Astrocyte (in vitro differentiated cells and primary cell): ENCODE data around the gene MCTP1. TPM values are rescaled to one million over a fixed set of nuclear protein-coding genes. Genes with fewer than 3 reads are reported as not detected.

Source experiments
- DNase-seq: peaks from one replicate; pipeline ENCODE4 v3.0.0-alpha.2; 2010; ENCODE audit warnings: low read depth
- FAIRE-seq: peaks from 2 replicates; lab custom pipeline; 2011; peaks lifted over from hg19 to GRCh38; lab: Jason Lieb, UNC
- H2AFZ ChIP-seq: 2 replicates; pipeline ENCODE4 v1.6.0; 2012; ENCODE audit warnings: low read depth, low read length, inconsistent platforms
- H3K27ac ChIP-seq: 2 replicates; pipeline ENCODE4 v1.5.1; 2011; ENCODE audit warnings: low read depth, low read length, inconsistent platforms
- H3K27me3 ChIP-seq: 2 replicates; pipeline ENCODE4 v1.6.0; 2011; ENCODE audit warnings: low read length, inconsistent platforms; ENCODE audit not compliant: insufficient read depth
- H3K36me3 ChIP-seq: 2 replicates; pipeline ENCODE4 v1.5.1; 2011; ENCODE audit warnings: low read length, inconsistent platforms; ENCODE audit not compliant: insufficient read depth
- H3K4me1 ChIP-seq: 2 replicates; pipeline ENCODE4 v1.5.1; 2011; ENCODE audit warnings: low read length, inconsistent platforms; ENCODE audit not compliant: insufficient read depth
- H3K4me2 ChIP-seq: 2 replicates; pipeline ENCODE4 v1.6.0; 2012; ENCODE audit warnings: low read length, inconsistent platforms
- H3K4me3 ChIP-seq: 2 replicates; pipeline ENCODE4 v1.5.1; 2011; ENCODE audit warnings: low read depth, mild to moderate bottlenecking, low read length, inconsistent platforms; ENCODE audit not compliant: insufficient read depth
- H3K79me2 ChIP-seq: 2 replicates; pipeline ENCODE4 v1.6.0; 2012; ENCODE audit warnings: mild to moderate bottlenecking, low read length, inconsistent platforms; ENCODE audit not compliant: insufficient read depth
- H3K9ac ChIP-seq: 2 replicates; pipeline ENCODE4 v1.6.0; 2012; ENCODE audit warnings: mild to moderate bottlenecking, low read length, inconsistent platforms
- H3K9me3 ChIP-seq: 2 replicates; pipeline ENCODE4 v1.5.1; 2012; ENCODE audit warnings: low read depth, mild to moderate bottlenecking, low read length, inconsistent platforms; ENCODE audit not compliant: insufficient read depth
- H4K20me1 ChIP-seq: 2 replicates; pipeline ENCODE4 v1.6.0; 2012; ENCODE audit warnings: low read length, inconsistent platforms; ENCODE audit not compliant: insufficient read depth
- H3K27ac Mint-ChIP-seq: one replicate; pipeline ENCODE4 v1.8.0; 2021; ENCODE audit warnings: mild to moderate bottlenecking, mixed read lengths; ENCODE audit not compliant: unreplicated experiment
- H3K27me3 Mint-ChIP-seq: one replicate; pipeline ENCODE4 v1.8.0; 2021; ENCODE audit warnings: low read depth, mixed read lengths; ENCODE audit not compliant: unreplicated experiment
- H3K36me3 Mint-ChIP-seq: one replicate; pipeline ENCODE4 v1.8.0; 2021; ENCODE audit warnings: low read depth, mixed read lengths; ENCODE audit not compliant: unreplicated experiment
- H3K4me1 Mint-ChIP-seq: one replicate; pipeline ENCODE4 v1.8.0; 2021; ENCODE audit warnings: low read depth, mixed read lengths; ENCODE audit not compliant: unreplicated experiment
- H3K4me3 Mint-ChIP-seq: one replicate; pipeline ENCODE4 v1.8.0; 2021; ENCODE audit warnings: mild to moderate bottlenecking, moderate library complexity, mixed read lengths; ENCODE audit not compliant: unreplicated experiment
- H3K9me3 Mint-ChIP-seq: one replicate; pipeline ENCODE4 v1.8.0; 2021; ENCODE audit warnings: mild to moderate bottlenecking, mixed read lengths; ENCODE audit not compliant: unreplicated experiment
- EZH2 ChIP-seq: IDR thresholded peaks from 2 replicates; pipeline ENCODE4 v1.6.1; 2012; ENCODE audit warnings: mild to moderate bottlenecking, low read length, inconsistent platforms; ENCODE audit not compliant: insufficient read depth
- total RNA-seq: library from RNA; stranded (reverse); gene quantifications from 2 replicates; pipeline ENCODE4 v1.2.1, GENCODE V29; 2021
- TF ChIP-seq, protein P1 (sequence below): IDR thresholded peaks from 2 replicates; pipeline ENCODE4 v1.5.1; 2011; ENCODE audit warnings: low read depth, mild to moderate bottlenecking, inconsistent platforms, low read length, moderate library complexity; ENCODE audit not compliant: insufficient read depth

The MCTP1 gene
- total RNA-seq, 1 donor from 2014 or later, result 40.6 TPM

DNA sequence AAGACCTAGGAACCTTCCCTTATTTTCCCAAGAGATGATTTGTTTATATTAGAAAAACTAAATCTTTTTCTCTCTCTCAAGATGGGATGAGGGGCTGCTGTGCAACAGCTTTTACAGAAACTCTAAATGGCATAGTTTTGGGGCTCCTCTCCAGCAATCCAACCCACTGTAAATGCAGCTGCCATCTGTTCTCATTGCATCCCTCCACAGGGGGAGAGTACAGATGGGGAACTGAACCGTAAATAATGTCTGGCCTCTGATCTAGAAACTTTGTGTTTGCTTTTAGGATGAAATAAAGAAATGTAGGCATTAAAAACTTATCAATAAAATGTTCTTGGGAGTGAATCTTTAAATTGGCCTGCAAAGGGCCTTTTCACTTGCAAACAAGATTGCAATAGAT is 291.4 kb downstream of the MCTP1 start:
- Mint-ChIP-seq H3K27ac (no peak overlapping the region), H3K36me3 (peaks cover 5% of the 10 kb centered on the region), H3K4me1 (peaks cover 22% of the 10 kb centered on the region), H3K27me3 (no peaks in the 10 kb centered on the region), H3K9me3 (no peaks in the 10 kb centered on the region), H3K4me3 (no peak overlapping the region)
- no peak overlapping the region for H3K4me3 ChIP-seq
- TF ChIP-seq, protein P1, sequence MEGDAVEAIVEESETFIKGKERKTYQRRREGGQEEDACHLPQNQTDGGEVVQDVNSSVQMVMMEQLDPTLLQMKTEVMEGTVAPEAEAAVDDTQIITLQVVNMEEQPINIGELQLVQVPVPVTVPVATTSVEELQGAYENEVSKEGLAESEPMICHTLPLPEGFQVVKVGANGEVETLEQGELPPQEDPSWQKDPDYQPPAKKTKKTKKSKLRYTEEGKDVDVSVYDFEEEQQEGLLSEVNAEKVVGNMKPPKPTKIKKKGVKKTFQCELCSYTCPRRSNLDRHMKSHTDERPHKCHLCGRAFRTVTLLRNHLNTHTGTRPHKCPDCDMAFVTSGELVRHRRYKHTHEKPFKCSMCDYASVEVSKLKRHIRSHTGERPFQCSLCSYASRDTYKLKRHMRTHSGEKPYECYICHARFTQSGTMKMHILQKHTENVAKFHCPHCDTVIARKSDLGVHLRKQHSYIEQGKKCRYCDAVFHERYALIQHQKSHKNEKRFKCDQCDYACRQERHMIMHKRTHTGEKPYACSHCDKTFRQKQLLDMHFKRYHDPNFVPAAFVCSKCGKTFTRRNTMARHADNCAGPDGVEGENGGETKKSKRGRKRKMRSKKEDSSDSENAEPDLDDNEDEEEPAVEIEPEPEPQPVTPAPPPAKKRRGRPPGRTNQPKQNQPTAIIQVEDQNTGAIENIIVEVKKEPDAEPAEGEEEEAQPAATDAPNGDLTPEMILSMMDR, result no peak
- no peak for TF ChIP-seq EZH2
- DNase-seq (no peak), FAIRE-seq (no peak)
- no peaks in the 10 kb centered on the region for H3K4me1 ChIP-seq
- H3K36me3 ChIP-seq, result no peaks in the 10 kb centered on the region
- H3K9ac ChIP-seq, result no peak overlapping the region
- H2AFZ ChIP-seq, result no peak overlapping the region
- H3K4me2 ChIP-seq, result no peak overlapping the region
- no peak overlapping the region for H3K27ac ChIP-seq
- no peaks in the 10 kb centered on the region for H4K20me1 ChIP-seq
- H3K79me2 ChIP-seq, result no peaks in the 10 kb centered on the region
- no peaks in the 10 kb centered on the region for H3K9me3 ChIP-seq
- H3K27me3 ChIP-seq, result no peaks in the 10 kb centered on the region

DNA sequence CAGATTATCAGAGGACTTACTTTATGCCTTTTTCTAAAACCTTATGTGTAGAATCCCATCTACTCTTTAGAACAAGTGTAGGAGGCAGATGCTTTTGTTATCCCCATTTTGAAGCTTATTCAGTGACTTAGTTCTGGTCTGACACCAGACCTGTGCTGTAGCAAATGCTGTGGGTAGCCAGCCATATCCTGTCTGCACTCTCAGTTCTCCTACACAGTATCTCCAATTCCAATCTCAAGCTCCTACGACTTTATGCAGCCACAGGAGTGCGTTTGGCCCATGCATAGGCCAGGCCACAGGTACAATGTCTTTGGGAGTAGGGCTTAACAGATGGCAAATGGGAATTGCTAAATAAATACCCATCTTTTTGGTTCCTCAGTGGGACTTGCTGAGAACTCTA is 292.6 kb downstream of the MCTP1 start:
- no peak for FAIRE-seq

More for the DNA sequence above, 292.6 kb downstream of the MCTP1 start:
- DNase-seq, result no peak
- H3K4me3 Mint-ChIP-seq, result no peak overlapping the region
- peaks cover 6% of the 10 kb centered on the region for H3K36me3 Mint-ChIP-seq
- H3K79me2 ChIP-seq, result no peaks in the 10 kb centered on the region
- H3K9ac ChIP-seq, result no peak overlapping the region
- no peak overlapping the region for H3K4me2 ChIP-seq
- H3K27me3 Mint-ChIP-seq, result no peaks in the 10 kb centered on the region
- no peak overlapping the region for H3K27ac ChIP-seq
- H3K27ac Mint-ChIP-seq, result no peak overlapping the region
- peaks cover 22% of the 10 kb centered on the region for H3K4me1 Mint-ChIP-seq
- H3K36me3 ChIP-seq, result no peaks in the 10 kb centered on the region
- no peaks in the 10 kb centered on the region for H3K9me3 Mint-ChIP-seq
- no peaks in the 10 kb centered on the region for H3K27me3 ChIP-seq
- H3K4me1 ChIP-seq, result no peaks in the 10 kb centered on the region
- no peaks in the 10 kb centered on the region for H4K20me1 ChIP-seq
- H2AFZ ChIP-seq, result no peak overlapping the region
- no peaks in the 10 kb centered on the region for H3K9me3 ChIP-seq
- H3K4me3 ChIP-seq, result no peak overlapping the region
- TF ChIP-seq EZH2, result no peak
- TF ChIP-seq, protein P1, result no peak
